Muscle of back (tissue), 11 donors: ENCODE results near the gene PSMB7. TPM values are rescaled to one million over a fixed set of nuclear protein-coding genes. Genes with fewer than 3 reads are reported as not detected.

Experiments
- DNase-seq, 3 donors: peaks; one replicate each; pipeline versions ENCODE4 v3.0.0 to v3.0.0-alpha.2; 2013
- polyA plus RNA-seq, 10 donors: library from polyadenylated mRNA; unstranded; fragments of 120-200 nt; gene quantifications; one replicate each; pipeline ENCODE4 v1.2.1, GENCODE V29; 2013; ENCODE audit not compliant: insufficient read length in 10 of 10

Gene PSMB7
- polyA plus RNA-seq, 10 donors, result 155 to 206 (median 185) TPM

DNA sequence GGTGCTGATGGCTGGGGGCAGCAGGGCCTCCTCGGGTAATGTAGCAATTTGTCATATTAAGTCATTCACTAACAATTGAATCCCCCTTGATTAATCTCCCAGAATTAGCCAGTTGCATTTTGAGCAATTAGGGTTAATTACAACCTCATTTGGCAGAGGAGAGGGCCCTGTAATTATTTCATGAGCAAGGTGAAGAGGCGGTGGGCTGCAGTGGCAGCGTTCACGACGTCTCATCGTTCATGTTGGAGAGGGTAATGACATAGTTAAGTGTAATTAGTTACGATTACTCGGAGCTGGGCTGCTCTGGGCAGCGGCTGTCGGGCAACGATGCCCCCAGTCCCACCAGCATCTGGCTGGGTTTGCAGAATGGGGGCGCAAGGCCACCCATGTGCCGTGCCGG is 111.5 kb downstream of the PSMB7 start:
- DNase-seq, result no peak

Other genes with a start within 250 kb of the PSMB7 start
- gene NEK6, start 157.5 kb downstream of the PSMB7 start, polyA plus RNA-seq, result 10 to 100 TPM; 35.0 to 48.2 (median 39.1) TPM
- under 1 TPM in 2 of 10 donors, not detected in 8; 0.12 to 0.15 TPM for gene ADGRD2, start 35.0 kb upstream of the PSMB7 start, polyA plus RNA-seq
- under 1 TPM in 2 of 10 donors, not detected in 8; 0.28 to 0.38 TPM for gene NR5A1, start 92.0 kb upstream of the PSMB7 start, polyA plus RNA-seq